NK-92 treated with Interleukin-12 subunit alpha and Interleukin-12 subunit beta, amount 100 ng/mL, for 24 hours (cell line): ENCODE data around the gene MLXIPL.
"Not testable (repeated sequence)": the region's sequence is repeated elsewhere in the genome, so short reads cannot be mapped to it uniquely, and the experiment has no call there.

Experiments
- DNase-seq: peaks from one replicate; lab custom pipeline; 2025; lab: John Stamatoyannopoulos, UW

MLXIPL gene

GRCh38 chr7:73623798-73624668, at the start of gene MLXIPL:
MLXIPL (minus strand) TSS chr7:73624522; CDS start chr7:73624492, 30 bp downstream.
- no peak for DNase-seq

- no peak for DNase-seq
These were observed 47.6 kb upstream of the MLXIPL start for GRCh38 chr7:73671857-73672445.

DNA sequence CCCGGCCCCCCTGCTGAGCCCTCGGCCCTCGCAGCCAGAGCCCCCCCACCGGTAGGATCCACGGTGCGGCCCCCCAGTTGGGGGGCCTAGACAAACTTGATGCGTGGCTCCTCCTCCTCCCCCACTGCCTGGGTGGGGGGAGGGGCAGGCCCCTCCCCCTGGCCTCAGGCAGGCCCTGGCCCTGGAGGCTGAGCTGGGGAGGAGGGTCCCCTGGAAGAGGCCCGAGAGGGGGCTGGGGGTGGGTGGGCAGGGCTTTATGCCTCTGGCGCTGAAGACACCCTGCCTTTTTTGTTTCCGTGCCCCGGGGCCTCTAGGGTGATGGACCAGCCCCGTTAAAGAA, 47.0 kb upstream of the MLXIPL start:
- DNase-seq: no peak

DNA sequence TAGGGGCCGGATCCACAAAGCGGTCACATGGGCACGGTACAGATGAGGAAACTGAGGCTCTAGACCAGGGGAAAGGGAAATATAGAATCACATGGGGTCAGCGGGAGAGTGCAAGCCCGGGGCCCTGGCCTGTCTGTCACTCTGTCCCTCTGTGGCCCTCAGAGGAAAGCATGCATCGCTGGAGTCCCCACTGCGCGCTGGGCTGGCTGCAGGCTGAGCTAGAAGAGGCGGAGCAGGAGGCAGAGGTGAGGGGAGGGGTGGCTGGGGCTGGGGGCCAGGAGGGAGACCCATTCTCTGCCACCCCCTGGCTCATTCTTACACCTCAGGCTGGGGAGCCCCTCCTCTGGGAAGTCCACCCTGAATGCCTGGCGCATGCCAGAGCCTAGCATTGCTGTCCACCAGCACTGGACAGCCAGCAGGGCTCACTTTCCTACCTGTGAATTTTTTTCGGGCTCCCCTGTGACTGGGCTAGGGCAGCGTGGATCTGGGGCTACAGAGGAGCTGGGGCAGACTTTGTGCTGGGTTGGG, 45.6 kb upstream of the MLXIPL start:
- DNase-seq: no peak

- DNase-seq: no peak
These were observed 45.0 kb upstream of the MLXIPL start for GRCh38 chr7:73669288-73669701.

- no peak for DNase-seq
These were observed 44.5 kb upstream of the MLXIPL start for GRCh38 chr7:73668886-73669230.

DNA sequence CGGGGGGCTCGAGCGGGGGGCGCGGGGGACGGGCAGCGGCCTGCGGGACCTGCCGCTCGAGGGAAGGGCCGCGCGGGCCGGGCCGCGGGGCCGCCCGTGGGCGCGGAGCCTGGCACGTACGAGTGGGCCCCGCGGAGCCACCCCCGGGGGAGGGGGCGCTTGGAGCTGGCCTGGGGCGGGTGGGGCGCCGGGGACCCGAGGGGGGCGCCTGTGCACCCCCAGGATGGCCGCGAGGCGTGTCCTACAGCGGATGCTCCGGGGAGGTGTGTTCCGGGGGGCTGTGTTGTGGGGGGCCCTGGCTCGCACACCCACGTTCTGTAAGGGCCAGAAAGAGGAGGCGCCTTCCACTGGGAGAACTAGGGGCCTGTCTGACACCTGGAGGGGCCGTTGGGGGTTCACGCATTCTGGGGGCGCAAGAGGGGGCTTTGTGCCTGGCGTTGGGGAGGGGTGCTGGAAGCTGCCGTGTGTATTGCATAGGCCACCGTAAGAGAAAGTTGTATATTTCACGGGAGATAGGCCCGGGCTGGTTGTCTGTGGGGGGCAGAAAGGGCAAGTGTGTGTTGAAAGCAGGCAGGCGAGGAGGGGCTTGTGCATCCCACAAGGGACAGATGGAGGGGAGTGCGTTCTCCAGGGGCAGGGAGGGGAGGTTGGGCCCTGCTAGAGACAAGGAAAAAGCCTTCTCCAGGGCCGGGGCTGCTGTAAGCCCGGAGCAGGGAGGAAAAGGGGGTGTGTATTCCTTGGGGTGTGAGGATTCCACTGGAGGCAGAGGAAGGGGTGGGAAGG, 44.0 kb upstream of the MLXIPL start:
- no peak for DNase-seq

- DNase-seq: peak; percentile 57
These were observed 43.2 kb upstream of the MLXIPL start, which contains the start of gene VPS37D for GRCh38 chr7:73667344-73668102. VPS37D (plus strand) TSS chr7:73667831; CDS start chr7:73667959, 128 bp downstream.

- DNase-seq: no peak
These were observed 38.7 kb upstream of the MLXIPL start for GRCh38 chr7:73663033-73663432.

- not testable (repeated sequence) for DNase-seq
These were observed 36.3 kb upstream of the MLXIPL start for GRCh38 chr7:73660594-73660993.

- no peak for DNase-seq
These were observed 35.7 kb upstream of the MLXIPL start for GRCh38 chr7:73659983-73660382.

DNA sequence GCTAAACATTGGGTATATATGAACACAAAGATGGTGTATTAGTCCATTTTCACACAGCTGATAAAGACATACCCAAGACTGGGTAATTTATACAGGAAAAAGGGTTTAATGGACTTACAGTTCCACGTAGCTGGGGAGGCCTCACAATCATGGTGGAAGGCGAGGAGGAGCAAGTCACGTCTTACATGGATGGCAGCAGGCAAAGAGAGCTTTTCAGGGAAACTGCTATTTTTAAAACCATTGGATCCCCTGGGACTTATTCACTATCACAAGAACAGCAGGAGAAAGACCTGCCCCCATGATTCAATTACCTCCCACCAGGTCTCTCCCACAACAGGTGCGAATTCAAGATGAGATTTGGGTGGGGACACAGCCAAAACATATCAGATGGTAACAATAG, 31.0 kb upstream of the MLXIPL start:
- not testable (repeated sequence) for DNase-seq

- no peak for DNase-seq
These were observed 28.2 kb upstream of the MLXIPL start for GRCh38 chr7:73652541-73652949.

GRCh38 chr7:73650524-73650923, 26.2 kb upstream of the MLXIPL start:
- DNase-seq: no peak

- no peak for DNase-seq
These were observed 25.3 kb upstream of the MLXIPL start for GRCh38 chr7:73649576-73649975.

DNA sequence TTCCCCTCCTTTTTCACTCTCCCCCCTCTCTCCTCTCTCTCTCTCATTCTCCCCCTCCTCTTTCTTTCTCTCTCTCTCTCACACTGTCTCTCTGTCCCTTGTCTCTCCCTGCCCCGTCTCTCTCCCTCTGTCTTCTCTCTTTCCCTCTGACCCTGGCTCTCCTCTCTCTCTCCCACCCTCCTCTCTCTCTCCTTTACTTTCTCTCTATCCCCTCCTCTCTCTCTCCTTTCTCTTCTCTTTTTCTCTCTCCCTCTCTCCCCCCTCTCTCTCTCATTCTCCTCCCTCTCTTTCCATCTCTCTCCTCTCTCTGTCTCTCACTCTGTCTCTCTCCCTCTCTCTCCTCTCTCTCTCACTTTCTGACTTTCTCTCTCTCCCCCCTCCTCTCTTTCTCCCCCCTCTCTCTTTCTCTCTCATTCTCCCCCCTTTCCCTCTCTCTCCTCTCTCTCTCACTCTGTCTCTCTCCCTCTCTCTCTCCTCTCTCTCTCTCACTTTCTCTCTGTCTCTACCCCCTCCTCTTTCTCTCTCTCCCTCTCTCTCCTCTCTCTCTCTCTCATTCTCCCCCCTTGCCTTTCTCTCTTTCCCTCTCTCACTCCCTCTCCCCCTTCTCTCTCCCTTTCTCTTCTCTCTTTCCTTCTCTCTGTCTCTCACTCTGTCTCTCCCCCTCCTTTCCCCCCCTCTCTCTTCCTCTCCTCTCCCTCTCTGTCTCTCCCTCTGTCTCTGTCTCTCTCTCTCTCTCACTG, 24.4 kb upstream of the MLXIPL start:
- no peak for DNase-seq

DNA sequence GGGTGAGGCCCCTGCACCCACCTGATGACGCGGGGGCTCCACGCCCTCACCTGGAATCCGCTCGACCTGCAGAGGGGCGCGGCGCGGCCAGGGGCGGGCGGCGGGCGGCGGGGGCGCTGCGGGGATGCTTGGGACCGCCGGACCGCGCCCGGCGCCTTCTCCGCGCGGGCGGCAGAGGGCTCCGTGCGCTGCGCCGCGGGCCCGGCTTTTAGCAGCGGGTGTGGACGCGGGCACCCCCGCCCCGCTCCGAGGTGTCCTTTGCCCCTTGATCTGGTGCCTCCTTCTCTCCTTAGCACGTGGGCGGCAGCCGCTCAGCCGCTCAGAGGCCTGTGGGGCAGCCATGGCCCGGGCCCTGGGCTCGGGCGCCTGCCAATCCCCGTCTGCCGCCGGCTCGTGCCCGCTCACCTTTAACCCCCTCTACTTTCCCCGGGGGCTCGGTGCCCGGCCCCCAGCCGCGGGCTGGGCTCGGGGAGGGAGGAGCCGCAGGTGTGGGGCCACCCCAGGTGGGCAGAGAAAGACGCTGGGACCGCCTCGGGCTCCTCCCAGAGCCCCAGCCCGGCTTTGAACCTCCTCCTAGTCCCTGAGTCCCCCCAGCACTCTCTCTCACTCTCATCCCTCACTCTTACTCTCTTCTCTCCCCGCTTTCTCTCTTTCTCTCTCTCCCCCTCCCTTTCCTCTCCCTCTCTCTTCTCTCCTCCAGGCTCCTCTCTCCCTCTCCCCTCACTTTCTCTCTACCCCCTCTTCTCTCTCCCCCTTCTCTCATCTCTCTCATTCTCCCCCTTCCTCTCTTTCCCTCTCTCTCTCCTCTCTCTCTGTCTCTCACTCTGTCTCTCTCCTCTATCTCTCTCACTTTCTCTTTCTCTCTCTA, 23.6 kb upstream of the MLXIPL start:
- DNase-seq: no peak

- no peak for DNase-seq
These were observed 22.7 kb upstream of the MLXIPL start for GRCh38 chr7:73646785-73647724.

DNA sequence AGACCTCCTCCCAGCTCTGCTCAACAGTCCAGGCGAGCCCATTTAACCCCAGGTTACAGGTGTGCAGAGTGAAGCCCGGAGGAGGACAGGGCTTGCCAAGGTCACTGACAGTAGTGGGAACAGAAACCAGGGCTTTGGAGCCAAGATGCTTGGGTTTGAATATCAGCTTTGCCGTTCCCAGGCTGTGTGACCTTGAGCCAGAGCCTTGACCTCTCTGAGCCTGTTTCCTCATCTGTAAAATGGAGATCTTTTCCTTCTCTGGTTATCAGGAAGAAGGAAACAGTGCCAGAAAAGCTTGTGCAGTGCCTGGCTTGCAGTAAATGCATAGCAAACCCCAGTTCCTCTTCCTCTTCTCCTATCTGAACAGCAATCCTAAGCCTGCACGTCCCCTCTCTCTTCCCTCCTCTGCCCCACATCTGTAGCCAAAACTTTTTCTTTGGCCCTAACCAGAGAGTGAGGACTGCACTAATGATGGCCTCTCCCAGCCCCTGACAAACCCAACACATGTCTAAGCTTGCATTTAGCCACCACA, 21.4 kb upstream of the MLXIPL start:
- DNase-seq: no peak
